Urinary bladder (tissue), 4 donors: ENCODE measurements around the gene KCTD4. TPM values are rescaled to one million over a fixed set of nuclear protein-coding genes. Genes with fewer than 3 reads are reported as not detected.

Source experiments
- DNase-seq: peaks from one replicate; pipeline ENCODE4 v3.0.0-alpha.2; 2015; ENCODE audit errors: extremely low spot score
- H3K27ac ChIP-seq: one replicate; pipeline ENCODE4 v1.5.1; 2013; ENCODE audit warnings: low read depth, mild to moderate bottlenecking, moderate library complexity
- H3K36me3 ChIP-seq: one replicate; pipeline ENCODE4 v1.6.1; 2013; ENCODE audit warnings: mild to moderate bottlenecking, moderate library complexity; ENCODE audit not compliant: insufficient read depth
- H3K4me1 ChIP-seq: one replicate; pipeline ENCODE4 v1.6.1; 2013; ENCODE audit warnings: mild to moderate bottlenecking, moderate library complexity; ENCODE audit not compliant: insufficient read depth
- H3K4me3 ChIP-seq: one replicate; pipeline ENCODE4 v1.5.1; 2013; ENCODE audit warnings: low read depth, low read length
- WGBS: extraction: QIAGEN DNeasy Blood & Tissue Kit; methylation state at CpG from one replicate; pipeline ENCODE4 v1.1.7; 2013; 5-methylcytosine and 5-hydroxymethylcytosine counted together
- polyA plus RNA-seq: library from polyadenylated mRNA; stranded (reverse); fragments of 200-250 nt; gene quantifications from one replicate; pipeline ENCODE4 v1.2.3, GENCODE V29; 2013
- total RNA-seq: library from RNA; depleted of rRNA; stranded (reverse); fragments of >200 nt; gene quantifications from one replicate; pipeline ENCODE4 v1.2.3, GENCODE V29; 2014
- donor health status: healthy with polysubstance abuse.
- donor health status: healthy.

KCTD4 gene
- total and polyA plus RNA-seq, 2 donors: 0.04 to 0.26 TPM

DNA sequence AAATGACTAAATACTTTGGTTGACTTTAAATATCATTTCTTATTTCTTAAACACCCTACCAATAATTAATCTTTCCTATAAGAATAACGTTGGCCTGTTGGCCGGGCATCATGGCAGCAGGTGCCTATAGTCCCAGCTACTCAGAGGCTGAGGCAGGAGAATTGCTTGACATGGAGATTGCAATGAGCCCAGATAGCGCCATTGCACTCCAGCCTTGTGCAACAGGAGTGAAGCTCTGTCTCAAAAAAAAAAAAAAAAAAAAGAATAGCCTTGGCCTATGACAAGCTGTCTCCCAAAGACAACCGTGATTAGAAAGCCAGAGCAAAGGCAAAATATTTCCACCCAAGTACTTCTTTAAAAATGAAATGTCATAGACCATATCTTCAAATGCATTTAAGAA, 24.5 kb upstream of the KCTD4 start:
- Histone ChIP-seq H3K27ac (no peak overlapping the region), H3K4me1 (no peaks in the 10 kb centered on the region), H3K36me3 (no peaks in the 10 kb centered on the region), H3K4me3 (no peak overlapping the region)
- no peak for DNase-seq
- WGBS: 97% methylated on average over 4 of the region's 4 CpGs

DNA sequence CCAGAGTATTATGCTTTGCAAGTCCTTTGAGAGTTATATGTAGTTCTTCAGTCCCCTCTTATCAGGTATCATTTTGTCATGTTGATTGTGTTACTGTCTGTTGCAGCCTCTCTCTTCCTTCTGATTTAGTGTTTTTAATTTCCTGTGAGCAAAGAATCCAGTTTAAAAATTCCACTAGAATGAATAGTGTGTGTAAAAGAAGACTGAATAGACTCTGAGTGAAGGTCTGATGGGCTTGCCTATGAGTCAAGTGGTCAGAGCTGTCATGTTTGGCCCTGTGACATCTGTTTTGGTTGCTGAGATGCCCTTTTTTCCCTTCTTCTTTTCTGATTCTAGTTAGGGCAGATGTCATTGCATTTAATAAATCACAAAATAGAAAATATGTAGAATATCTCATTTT, 23.3 kb upstream of the KCTD4 start:
- no peak overlapping the region for H3K4me3 ChIP-seq
- DNase-seq: no peak
- H3K36me3 ChIP-seq: no peaks in the 10 kb centered on the region
- no peaks in the 10 kb centered on the region for H3K4me1 ChIP-seq
- H3K27ac ChIP-seq: no peak overlapping the region

DNA sequence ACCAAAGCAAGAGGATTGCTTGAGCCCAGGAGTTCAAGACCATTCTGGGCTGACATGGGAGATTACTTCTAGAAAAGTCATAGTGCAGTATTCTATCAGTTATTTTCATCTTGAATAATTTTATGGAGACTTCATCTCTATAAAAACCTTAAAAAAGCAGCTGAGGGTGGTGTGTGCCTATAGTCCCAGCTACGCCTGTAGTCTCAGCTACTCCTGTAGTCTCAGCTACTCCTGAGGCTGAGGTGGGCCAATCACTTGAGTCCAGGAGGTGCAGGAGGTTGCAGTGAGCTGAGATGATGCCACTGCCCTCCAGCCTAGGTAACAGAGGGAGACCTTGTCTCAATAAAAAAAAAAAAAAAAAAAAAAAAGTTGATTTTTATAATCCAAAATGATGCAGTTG, 22.1 kb upstream of the KCTD4 start:
- H3K36me3 ChIP-seq: no peaks in the 10 kb centered on the region
- no peak overlapping the region for H3K4me3 ChIP-seq
- H3K27ac ChIP-seq: no peak overlapping the region
- no peaks in the 10 kb centered on the region for H3K4me1 ChIP-seq
- no peak for DNase-seq
- WGBS: 96% methylated on average over 1 of the region's 1 CpG

DNA sequence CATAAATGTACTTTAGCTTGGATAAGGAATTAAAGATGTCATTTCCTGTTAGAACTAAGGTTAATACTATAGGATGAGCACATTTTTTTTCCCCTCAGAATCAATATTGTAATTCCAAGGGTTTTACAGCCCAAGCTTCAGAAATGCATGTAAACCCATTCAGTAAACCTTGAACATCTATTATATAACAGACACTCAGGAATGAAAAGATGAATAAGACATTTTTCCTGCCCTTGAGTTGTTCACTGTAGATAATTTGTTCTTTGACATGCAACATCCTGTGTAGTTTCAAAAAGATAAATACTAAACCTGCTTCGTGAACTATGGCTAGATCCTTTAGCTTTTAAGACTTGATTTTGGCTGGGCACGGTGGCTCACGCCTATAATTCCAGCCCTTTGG, 21.7 kb upstream of the KCTD4 start:
- no peak overlapping the region for H3K27ac ChIP-seq
- no peaks in the 10 kb centered on the region for H3K36me3 ChIP-seq
- H3K4me1 ChIP-seq: no peaks in the 10 kb centered on the region
- WGBS: 64% methylated on average over 3 of the region's 3 CpGs
- H3K4me3 ChIP-seq: no peak overlapping the region
- DNase-seq: no peak

DNA sequence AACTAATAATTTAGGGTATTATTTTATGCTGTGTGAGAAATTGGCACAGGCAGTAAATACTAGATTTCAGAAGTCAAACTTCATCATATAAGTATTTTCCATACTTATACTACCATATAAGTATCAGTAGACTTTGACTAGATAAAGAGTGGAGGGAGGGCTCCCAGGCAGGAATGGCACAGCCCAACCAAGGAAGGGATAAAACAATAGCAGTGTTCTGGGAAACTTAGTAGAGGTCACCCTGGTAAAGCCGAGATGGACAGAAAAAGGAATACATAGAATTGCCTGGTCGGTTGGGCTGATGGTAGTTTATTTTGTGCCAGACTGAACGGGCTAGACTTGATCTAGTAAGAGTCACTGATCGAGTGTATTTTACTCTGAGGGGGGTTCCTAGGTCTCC, 19.6 kb upstream of the KCTD4 start:
- Histone ChIP-seq H3K27ac (no peak overlapping the region), H3K36me3 (no peaks in the 10 kb centered on the region), H3K4me3 (no peak overlapping the region), H3K4me1 (no peaks in the 10 kb centered on the region)
- 95% methylated on average over 4 of the region's 4 CpGs for WGBS
- DNase-seq: no peak

DNA sequence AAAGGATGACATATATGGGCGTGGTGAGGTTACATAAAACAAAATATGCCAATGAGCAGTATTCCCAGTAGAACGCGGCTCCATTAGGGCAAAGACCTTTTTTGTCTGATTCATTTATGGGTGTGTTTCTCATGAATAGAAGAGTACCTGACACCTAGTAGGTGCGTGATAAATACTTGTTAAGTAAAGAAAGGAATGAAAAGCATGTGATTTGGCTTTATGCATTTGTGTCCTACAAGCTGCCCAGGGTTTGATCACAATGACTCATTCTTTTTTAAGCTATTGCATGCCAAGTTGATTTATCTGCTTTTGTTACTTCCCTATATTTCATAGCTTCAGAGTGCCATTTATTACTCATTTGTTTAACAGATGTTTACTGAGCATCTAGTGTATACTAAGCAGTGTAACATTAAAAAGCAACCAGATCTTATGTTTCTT, 19.1 kb upstream of the KCTD4 start:
- no peaks in the 10 kb centered on the region for H3K36me3 ChIP-seq
- H3K4me3 ChIP-seq: no peak overlapping the region
- no peaks in the 10 kb centered on the region for H3K4me1 ChIP-seq
- no peak for DNase-seq
- H3K27ac ChIP-seq: no peak overlapping the region
- WGBS: 84% methylated on average over 4 of the region's 4 CpGs

DNA sequence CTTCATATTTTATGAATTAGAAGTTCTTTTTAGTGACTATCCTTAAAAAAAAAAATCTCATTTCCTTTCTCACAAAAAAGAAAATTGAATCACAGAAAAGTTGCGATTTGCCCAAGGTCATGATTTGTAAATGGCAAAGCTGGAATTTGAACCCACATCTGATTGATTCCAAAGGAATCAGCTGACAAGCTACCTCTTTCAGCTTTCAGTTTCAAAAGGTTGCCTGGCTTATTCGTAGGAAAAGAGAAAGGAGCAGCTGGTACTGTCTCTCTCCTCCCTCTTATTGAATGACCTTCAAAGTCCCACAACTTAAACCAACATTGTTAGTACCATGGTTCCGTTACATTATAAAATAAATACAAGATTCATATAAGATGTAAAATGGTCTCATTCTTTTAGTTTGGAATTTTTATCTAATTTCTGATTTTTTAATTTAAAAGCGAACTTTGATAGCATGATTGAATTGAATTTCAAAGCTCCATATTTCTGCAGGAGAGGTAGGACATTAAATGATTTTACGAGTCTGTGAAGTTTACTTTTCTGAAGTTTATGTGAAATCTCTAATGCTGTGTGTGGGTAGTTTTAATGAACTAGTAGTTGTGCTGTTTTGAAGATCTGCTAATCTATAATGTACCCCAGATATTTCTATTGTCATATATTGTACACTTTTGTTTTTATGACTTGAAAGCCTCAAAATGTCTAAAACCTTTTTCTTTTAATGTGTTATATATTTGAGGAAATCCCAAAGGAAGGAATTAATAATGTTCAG, 18.5 kb upstream of the KCTD4 start:
- Histone ChIP-seq H3K27ac (no peak overlapping the region), H3K36me3 (no peaks in the 10 kb centered on the region), H3K4me3 (no peak overlapping the region), H3K4me1 (no peaks in the 10 kb centered on the region)
- WGBS: 75% methylated on average over 5 of the region's 5 CpGs
- DNase-seq: no peak

DNA sequence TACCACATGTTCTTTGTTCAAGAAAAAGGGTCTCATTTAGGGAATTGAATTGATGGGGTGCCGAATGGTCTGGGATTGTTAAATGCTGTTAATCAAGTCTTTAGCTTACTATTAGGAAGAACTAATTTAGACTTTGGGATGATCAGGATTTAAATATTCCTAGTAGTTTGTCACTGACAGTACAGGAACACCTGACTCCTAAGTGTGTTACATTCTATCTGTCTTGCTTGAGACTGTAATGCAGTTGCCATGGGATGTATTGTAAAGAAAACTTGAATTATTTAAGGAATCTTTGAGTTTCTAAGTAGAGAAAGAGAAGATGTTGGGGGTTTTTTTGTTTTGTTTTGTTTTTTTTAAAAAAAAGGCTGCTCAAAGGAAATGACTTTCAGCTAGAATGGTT, 17.8 kb upstream of the KCTD4 start:
- H3K4me1 ChIP-seq: no peaks in the 10 kb centered on the region
- H3K36me3 ChIP-seq: no peaks in the 10 kb centered on the region
- no peak for DNase-seq
- WGBS: 98% methylated on average over 1 of the region's 1 CpG
- no peak overlapping the region for H3K4me3 ChIP-seq
- no peak overlapping the region for H3K27ac ChIP-seq

DNA sequence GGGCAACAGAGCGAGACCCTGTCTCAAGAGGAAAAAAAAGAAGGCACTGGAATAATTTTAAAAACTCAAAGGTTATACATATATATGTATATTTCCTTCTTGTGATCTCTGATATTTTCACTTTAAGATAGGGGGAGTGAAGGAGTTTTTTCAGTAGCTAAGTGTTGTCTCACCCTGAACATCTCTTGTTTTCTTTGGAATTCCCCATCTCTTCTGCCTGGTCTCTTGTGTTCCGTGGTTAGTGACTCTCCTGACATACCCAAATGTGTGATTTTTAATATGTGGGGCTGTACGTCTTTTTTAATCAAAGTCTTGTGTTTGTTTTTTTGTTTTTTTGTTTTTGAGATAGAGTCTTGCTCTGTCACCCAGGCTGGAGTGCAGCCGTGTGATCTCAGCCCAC, 15.3 kb upstream of the KCTD4 start:
- Histone ChIP-seq H3K4me3 (no peak overlapping the region), H3K4me1 (no peaks in the 10 kb centered on the region), H3K36me3 (no peaks in the 10 kb centered on the region), H3K27ac (no peak overlapping the region)
- no peak for DNase-seq
- WGBS: 92% methylated on average over 4 of the region's 4 CpGs

DNA sequence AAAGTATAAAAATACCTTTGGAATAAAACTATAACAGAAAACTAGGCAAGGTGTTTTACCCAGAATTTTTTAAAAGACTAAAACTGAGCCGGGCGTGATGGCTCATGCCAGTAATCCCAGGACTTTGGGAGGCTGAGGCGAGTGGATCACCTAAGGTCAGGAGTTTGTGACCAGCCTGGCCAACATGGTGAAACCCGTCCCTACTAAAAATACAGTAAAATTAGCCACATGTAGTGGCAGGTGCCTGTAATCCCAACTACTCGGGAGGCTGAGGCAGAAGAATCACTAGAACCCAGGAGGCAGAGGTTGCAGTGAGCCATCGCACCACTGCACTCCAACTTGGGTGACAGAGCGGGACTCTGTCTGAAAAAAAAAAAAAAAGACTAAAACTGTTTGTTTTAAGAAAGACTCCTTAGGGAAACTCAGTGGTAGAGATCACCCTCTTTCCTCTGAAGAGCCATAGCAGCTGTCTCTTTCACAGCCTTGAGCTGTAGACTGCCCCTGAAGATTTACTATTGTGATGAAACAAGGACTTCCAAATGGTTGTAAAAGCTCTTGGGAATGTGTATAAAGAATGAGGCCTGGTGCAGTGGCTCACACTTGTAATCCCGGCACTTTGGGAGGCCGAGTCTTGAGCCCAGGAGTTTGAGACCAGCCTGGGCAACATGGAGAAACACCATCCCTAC, 14.7 kb upstream of the KCTD4 start:
- H3K4me3 ChIP-seq: no peak overlapping the region
- H3K36me3 ChIP-seq: no peaks in the 10 kb centered on the region
- no peak overlapping the region for H3K27ac ChIP-seq
- no peak for DNase-seq
- H3K4me1 ChIP-seq: no peaks in the 10 kb centered on the region
- 78% methylated on average over 9 of the region's 9 CpGs for WGBS

DNA sequence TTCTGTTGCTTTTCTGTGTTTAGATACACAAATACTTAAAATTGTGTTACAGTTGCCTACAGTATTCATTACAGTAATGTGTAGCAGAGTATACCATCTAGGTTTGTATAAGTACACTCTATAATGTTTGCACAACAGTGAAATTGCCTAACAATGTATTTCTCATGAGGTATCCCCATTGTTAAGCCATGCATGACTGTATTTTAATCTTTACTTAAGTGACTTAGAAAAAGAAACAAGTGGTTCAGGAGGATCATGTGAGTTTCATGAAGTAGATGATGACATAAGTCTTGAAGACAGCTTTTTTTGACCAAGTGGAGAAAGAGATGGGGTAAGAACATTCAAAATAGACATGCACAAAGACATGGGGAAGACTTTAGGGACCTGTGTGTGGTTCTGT, 8.4 kb upstream of the KCTD4 start:
- Histone ChIP-seq H3K4me3 (no peak overlapping the region), H3K27ac (no peak overlapping the region), H3K4me1 (no peaks in the 10 kb centered on the region), H3K36me3 (no peaks in the 10 kb centered on the region)
- no peak for DNase-seq

DNA sequence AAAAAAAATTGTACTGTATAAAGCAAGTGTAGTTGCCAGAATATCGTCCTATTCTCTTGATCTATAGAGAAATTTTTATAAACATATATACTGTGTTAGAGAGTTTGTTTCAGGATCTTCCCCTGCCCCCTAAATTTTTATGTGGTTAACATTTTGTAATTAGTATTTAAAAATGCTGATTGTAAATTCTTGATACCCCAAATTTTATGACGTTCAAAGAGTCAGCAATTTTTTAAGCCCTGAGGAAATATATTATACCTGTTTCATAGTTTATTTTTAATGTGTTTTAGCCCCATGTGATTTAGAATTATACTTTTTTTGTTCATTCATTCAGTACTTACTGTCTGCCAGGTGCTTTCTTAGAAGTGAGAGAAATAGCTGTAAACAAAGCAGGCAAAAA, 7.3 kb upstream of the KCTD4 start:
- no peak overlapping the region for H3K27ac ChIP-seq
- no peaks in the 10 kb centered on the region for H3K4me1 ChIP-seq
- no peaks in the 10 kb centered on the region for H3K36me3 ChIP-seq
- H3K4me3 ChIP-seq: no peak overlapping the region
- no peak for DNase-seq
- 38% methylated on average over 2 of the region's 2 CpGs for WGBS

DNA sequence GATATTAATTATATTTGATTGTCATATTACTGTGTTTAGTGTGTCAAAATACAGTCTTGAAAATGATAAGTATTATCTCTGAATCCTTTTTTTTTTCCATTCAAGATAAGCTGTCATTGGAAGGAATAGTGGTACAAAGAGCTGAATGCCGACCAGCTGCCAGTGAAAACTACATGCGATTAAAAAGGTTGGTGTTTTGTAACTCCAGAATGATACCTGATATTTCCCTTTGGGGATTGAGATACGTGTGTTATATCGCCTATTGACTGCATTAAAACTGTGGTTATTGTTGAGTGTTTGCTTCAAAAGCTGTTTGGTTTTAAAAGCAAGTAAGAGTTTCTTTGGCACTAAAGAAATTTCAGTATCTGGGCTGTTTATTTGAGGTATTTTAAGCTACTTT, 6.5 kb upstream of the KCTD4 start:
- WGBS: 43% methylated on average over 4 of the region's 4 CpGs
- no peak for DNase-seq
- H3K4me1 ChIP-seq: no peaks in the 10 kb centered on the region

DNA sequence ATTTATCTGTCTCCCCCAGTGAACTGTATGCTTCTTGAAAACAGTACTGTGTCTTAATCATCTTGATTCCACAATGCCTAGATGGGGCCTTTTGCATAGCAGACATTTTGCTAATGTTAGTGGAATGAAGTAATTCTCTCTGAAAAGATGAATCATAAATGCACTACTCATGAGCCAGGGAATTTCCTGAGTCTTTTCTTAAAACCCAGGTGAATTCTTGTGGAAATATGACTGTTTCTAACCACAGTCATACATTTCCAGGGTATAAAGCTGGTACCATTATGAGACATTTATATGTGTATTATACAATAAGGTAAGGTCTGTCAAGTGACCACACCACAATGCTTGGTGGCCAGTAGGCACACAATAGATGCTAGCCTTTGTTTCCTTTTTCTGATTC, 5.5 kb upstream of the KCTD4 start:
- DNase-seq: no peak
- H3K27ac ChIP-seq: no peak overlapping the region
- H3K4me1 ChIP-seq: no peaks in the 10 kb centered on the region
- H3K4me3 ChIP-seq: no peak overlapping the region
- H3K36me3 ChIP-seq: no peaks in the 10 kb centered on the region

More for the DNA sequence above, 6.5 kb upstream of the KCTD4 start:
- Histone ChIP-seq H3K4me3 (no peak overlapping the region), H3K27ac (no peak overlapping the region), H3K36me3 (no peaks in the 10 kb centered on the region)
